Mesodermal cell (in vitro differentiated cells): Measurements from ENCODE around the gene RSRC1. TPM values are rescaled to one million over a fixed set of nuclear protein-coding genes. Genes with fewer than 3 reads are reported as not detected.
A peak's percentile ranks its signal among the peaks of the same experiment; 100 is the strongest.
"Not testable (repeated sequence)": the region's sequence is repeated elsewhere in the genome, so short reads cannot be mapped to it uniquely, and the experiment has no call there.

Experiments
- H3K27ac ChIP-seq: 2 replicates; pipeline ENCODE4 v1.7.0; 2013; ENCODE audit warnings: mild to moderate bottlenecking, low read depth, low read length, moderate library complexity; ENCODE audit not compliant: severe bottlenecking
- H3K36me3 ChIP-seq: 2 replicates; pipeline ENCODE4 v1.7.1; 2013; ENCODE audit warnings: mild to moderate bottlenecking, low read length, moderate library complexity; ENCODE audit not compliant: control insufficient read depth, insufficient read depth
- H3K4me1 ChIP-seq: one replicate; pipeline ENCODE4 v1.7.1; 2013; ENCODE audit warnings: mild to moderate bottlenecking, low read length; ENCODE audit not compliant: insufficient read depth, control insufficient read depth, poor library complexity, severe bottlenecking
- H3K4me3 ChIP-seq: 2 replicates; pipeline ENCODE4 v1.7.0; 2013; ENCODE audit warnings: low read length, control low read depth, mild to moderate bottlenecking; ENCODE audit not compliant: insufficient read depth, poor library complexity, severe bottlenecking; ENCODE audit errors: extremely low read depth
- H3K9me3 ChIP-seq: 2 replicates; pipeline ENCODE4 v1.7.1; 2013; ENCODE audit warnings: mild to moderate bottlenecking, low read length, moderate library complexity; ENCODE audit not compliant: control insufficient read depth
- WGBS, 2 experiments: methylation state at CpG; one replicate each; pipeline ENCODE4 v1.1.5; 2013; ENCODE audit warnings: missing lambda C conversion rate in 2 of 2; ENCODE audit not compliant: insufficient coverage in 2 of 2; 5-methylcytosine and 5-hydroxymethylcytosine counted together
- polyA plus RNA-seq, 2 experiments: library from polyadenylated mRNA; stranded (reverse); fragments of 50-300 nt; gene quantifications; one replicate each; pipeline ENCODE4 v1.2.3, GENCODE V29; 2013

RSRC1 gene, protein sequence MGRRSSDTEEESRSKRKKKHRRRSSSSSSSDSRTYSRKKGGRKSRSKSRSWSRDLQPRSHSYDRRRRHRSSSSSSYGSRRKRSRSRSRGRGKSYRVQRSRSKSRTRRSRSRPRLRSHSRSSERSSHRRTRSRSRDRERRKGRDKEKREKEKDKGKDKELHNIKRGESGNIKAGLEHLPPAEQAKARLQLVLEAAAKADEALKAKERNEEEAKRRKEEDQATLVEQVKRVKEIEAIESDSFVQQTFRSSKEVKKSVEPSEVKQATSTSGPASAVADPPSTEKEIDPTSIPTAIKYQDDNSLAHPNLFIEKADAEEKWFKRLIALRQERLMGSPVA
- 34.4 TPM for polyA plus RNA-seq (2013, experiment 1 of 2)
- 33.9 TPM for polyA plus RNA-seq (2013, experiment 2 of 2)

GRCh38 chr3:158109804-158110657 lies at the start of gene RSRC1:
Gene RSRC1 (plus strand): TSS chr3:158110089. CDS start chr3:158122105, 12,016 bp downstream.
- no peaks in the 10 kb centered on the region for H3K36me3 ChIP-seq
- peak within 1 kb of the TSS; percentile 69 for H3K27ac ChIP-seq
- peaks cover 7% of the 10 kb centered on the region for H3K4me1 ChIP-seq
- peak within 1 kb of the TSS; percentile 65 for H3K4me3 ChIP-seq
- 0 to 1% methylated on average over 43 to 55 of the region's 57 CpGs for WGBS, 2 experiments
- H3K9me3 ChIP-seq = peaks cover 5% of the 10 kb centered on the region

- not testable (repeated sequence) for H3K27ac ChIP-seq, H3K9me3 ChIP-seq, H3K4me1 ChIP-seq, H3K4me3 ChIP-seq, H3K36me3 ChIP-seq
- WGBS, 2 experiments = 75 to 100% methylated on average over 1 to 2 of the region's 2 CpGs
Measured at GRCh38 chr3:158065574-158065973, 44.3 kb upstream of the RSRC1 start.

DNA sequence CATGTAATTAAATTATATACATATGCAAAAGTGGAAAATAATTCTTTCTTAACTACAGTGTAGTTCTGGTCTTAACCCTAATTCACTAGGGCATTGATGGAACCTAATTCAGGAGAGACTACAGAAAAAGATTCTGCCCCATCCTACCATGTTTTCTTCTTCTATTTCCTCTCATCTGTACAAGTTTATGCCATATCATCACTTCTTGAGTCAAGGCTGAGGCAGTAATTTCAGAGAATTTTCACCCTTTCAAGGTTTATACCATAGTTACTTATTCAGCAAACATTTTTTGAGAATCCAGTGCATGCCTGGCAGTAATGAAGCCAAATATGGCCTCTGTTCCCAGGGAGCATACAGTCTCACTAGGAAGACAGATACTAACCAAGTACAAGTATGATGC lies 37.1 kb upstream of the RSRC1 start:
- H3K9me3 ChIP-seq = no peaks in the 10 kb centered on the region
- H3K4me3 ChIP-seq = no peak overlapping the region
- no peaks in the 10 kb centered on the region for H3K36me3 ChIP-seq
- H3K27ac ChIP-seq = no peak overlapping the region
- H3K4me1 ChIP-seq = no peaks in the 10 kb centered on the region

- WGBS, 2 experiments = 89% methylated on average over 1 of the region's 1 CpG; no CpG with 5 or more reads in 1 of the 2 experiments
- H3K4me3 ChIP-seq = no peak overlapping the region
- no peaks in the 10 kb centered on the region for H3K9me3 ChIP-seq
- H3K27ac ChIP-seq = no peak overlapping the region
- no peaks in the 10 kb centered on the region for H3K4me1 ChIP-seq
- H3K36me3 ChIP-seq = no peaks in the 10 kb centered on the region
Measured at GRCh38 chr3:158074591-158074990, 35.3 kb upstream of the RSRC1 start.

DNA sequence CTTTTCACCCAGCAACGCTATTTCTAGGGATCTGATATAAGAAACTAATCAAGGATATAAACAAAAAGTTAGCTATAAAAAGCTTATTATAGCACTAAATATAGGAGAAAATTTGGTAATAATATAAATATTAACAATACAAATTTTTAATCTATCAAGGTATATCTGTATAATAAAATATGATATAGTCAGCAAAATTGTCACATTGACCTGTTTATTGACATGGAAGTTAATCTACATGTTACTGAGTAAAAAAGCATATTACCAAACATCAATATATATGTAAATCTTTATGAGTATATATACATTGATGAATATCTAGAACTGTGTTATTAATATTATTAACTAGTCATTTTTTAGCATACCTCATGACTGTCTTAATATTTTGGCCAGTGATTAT lies 30.3 kb upstream of the RSRC1 start:
- H3K36me3 ChIP-seq = no peaks in the 10 kb centered on the region
- H3K9me3 ChIP-seq = no peaks in the 10 kb centered on the region
- H3K4me3 ChIP-seq = no peak overlapping the region
- no peak overlapping the region for H3K27ac ChIP-seq
- H3K4me1 ChIP-seq = no peaks in the 10 kb centered on the region
- no CpG with 5 or more reads among the region's 1 CpG for WGBS, 2 experiments

- no peaks in the 10 kb centered on the region for H3K4me1 ChIP-seq
- H3K27ac ChIP-seq = no peak overlapping the region
- H3K36me3 ChIP-seq = no peaks in the 10 kb centered on the region
- H3K9me3 ChIP-seq = no peaks in the 10 kb centered on the region
- no peak overlapping the region for H3K4me3 ChIP-seq
Measured at GRCh38 chr3:158084651-158085050, 25.2 kb upstream of the RSRC1 start.

DNA sequence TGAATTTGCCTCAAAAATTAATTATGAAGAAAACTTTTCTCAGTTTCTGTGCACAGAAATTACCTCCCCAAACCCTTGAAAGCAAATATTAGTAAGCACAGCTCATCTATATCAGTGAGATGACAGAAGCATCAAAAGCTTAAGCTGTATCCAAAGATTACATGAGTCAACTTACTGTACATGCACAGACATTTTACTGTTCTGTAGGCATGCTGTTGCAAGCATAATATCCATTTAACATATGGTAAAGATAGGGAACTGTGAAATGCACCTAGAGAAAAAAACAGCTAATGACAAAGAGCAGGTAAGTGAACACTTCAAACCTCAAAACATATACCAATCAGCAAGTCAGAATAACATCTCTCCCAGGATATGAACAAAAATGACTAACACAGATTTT lies 24.5 kb upstream of the RSRC1 start:
- Histone ChIP-seq H3K4me1 (no peaks in the 10 kb centered on the region), H3K36me3 (no peaks in the 10 kb centered on the region), H3K27ac (no peak overlapping the region), H3K9me3 (no peaks in the 10 kb centered on the region), H3K4me3 (no peak overlapping the region)

GRCh38 chr3:158085931-158086330 lies 24.0 kb upstream of the RSRC1 start:
- Histone ChIP-seq H3K36me3 (no peaks in the 10 kb centered on the region), H3K4me1 (no peaks in the 10 kb centered on the region), H3K9me3 (no peaks in the 10 kb centered on the region), H3K4me3 (no peak overlapping the region), H3K27ac (no peak overlapping the region)
- 60 to 73% methylated on average over 1 of the region's 1 CpG for WGBS, 2 experiments

DNA sequence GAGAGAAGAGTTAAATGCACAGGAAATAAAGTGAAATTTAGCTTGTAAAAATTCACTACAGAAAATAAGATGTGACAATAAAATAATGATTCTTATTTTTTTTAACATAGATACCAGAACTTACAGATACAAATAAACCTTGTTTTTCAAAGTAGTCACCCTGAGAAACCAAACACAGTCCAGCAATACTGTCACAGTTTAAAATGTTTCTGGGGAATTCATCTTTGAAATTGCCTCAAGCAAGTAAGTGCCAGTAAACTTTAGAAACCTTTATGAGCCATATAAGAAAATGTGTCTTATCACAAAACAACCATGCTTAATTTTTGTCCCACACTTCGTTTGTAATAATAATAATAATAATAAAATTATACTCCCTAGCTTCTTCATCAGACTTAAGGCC lies 23.5 kb upstream of the RSRC1 start:
- H3K36me3 ChIP-seq = no peaks in the 10 kb centered on the region
- WGBS, 2 experiments = no CpG with 5 or more reads among the region's 1 CpG

DNA sequence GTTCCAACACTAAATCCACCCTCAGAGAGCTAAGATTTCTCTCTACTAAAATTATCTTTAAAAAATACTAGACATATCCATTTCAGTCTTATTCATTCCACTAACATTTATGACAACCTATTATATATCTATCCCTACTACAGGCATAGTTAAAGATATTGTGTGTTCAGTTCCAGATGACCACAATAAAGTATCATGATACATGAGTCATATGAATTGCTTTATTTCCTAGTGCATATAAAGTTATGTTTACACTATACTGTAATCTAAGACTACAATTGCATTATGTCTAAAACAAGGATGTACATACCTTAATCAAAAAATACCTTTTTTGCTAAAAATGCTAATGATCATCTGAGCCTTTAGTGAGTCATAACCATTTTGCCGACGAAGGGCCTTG lies 23.1 kb upstream of the RSRC1 start:
- no peak overlapping the region for H3K4me3 ChIP-seq
- H3K4me1 ChIP-seq = no peaks in the 10 kb centered on the region
- H3K27ac ChIP-seq = no peak overlapping the region
- WGBS, 2 experiments = no CpG with 5 or more reads among the region's 2 CpGs
- no peaks in the 10 kb centered on the region for H3K9me3 ChIP-seq
- no peaks in the 10 kb centered on the region for H3K36me3 ChIP-seq

More for the DNA sequence above, 23.5 kb upstream of the RSRC1 start:
- Histone ChIP-seq H3K9me3 (no peaks in the 10 kb centered on the region), H3K4me1 (no peaks in the 10 kb centered on the region), H3K27ac (no peak overlapping the region), H3K4me3 (no peak overlapping the region)

GRCh38 chr3:158091531-158091930 lies 18.4 kb upstream of the RSRC1 start:
- Histone ChIP-seq H3K9me3 (no peaks in the 10 kb centered on the region), H3K4me3 (no peak overlapping the region), H3K27ac (no peak overlapping the region), H3K4me1 (no peaks in the 10 kb centered on the region), H3K36me3 (no peaks in the 10 kb centered on the region)
- 0 to 20% methylated on average over 3 of the region's 5 CpGs for WGBS, 2 experiments
